ENCODE measurements around the gene ACADL. TPM values are rescaled to one million over a fixed set of nuclear protein-coding genes. Genes with fewer than 3 reads are reported as not detected.

The ACADL gene
- 0.11 to 0.24 TPM in 2 of 5 replicates, not detected in the others for total RNA-seq (2022; extraction: Qiagen RNA extraction; ENCODE audit: low read depth)

DNA sequence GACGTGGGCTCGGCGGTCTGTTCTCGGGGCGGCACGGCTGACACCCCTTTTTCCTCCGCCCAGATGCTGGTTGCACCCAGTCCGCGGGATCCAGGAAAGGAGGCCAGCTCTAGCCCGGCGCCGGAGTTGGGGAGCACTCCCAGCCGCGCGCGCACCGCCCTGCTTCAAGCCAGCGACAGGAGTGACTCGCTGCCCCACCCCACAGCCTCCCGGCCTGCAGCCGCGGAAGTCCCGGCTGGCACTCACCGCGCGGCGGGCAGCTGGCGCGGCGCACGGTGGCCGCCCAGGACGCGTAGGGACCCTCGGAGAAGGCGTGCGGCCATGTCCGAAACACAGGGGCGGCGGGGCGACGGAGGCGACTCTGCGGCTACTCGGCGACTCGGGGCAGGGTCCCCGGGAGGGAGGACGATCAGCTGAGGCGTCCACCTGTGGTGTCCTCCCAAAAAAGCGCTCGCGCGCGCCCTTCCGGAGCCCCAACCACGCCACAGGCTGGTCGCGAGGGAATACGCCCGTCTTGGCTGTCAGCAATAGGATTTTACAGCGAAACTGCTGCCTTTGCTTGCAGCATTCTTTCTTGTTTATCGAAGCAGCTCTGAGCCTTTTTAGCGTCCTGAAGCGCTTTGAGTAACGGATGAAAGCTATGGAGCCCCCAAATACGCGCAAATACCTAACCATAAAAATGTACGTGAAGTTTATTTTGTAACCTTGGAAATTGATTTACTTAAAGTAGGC lies at the start of gene ACADL:
TSS of gene ACADL (minus strand) at position 507 of the 732 bp plus-strand sequence. CDS start at position 323, 184 bp downstream.

DNA sequence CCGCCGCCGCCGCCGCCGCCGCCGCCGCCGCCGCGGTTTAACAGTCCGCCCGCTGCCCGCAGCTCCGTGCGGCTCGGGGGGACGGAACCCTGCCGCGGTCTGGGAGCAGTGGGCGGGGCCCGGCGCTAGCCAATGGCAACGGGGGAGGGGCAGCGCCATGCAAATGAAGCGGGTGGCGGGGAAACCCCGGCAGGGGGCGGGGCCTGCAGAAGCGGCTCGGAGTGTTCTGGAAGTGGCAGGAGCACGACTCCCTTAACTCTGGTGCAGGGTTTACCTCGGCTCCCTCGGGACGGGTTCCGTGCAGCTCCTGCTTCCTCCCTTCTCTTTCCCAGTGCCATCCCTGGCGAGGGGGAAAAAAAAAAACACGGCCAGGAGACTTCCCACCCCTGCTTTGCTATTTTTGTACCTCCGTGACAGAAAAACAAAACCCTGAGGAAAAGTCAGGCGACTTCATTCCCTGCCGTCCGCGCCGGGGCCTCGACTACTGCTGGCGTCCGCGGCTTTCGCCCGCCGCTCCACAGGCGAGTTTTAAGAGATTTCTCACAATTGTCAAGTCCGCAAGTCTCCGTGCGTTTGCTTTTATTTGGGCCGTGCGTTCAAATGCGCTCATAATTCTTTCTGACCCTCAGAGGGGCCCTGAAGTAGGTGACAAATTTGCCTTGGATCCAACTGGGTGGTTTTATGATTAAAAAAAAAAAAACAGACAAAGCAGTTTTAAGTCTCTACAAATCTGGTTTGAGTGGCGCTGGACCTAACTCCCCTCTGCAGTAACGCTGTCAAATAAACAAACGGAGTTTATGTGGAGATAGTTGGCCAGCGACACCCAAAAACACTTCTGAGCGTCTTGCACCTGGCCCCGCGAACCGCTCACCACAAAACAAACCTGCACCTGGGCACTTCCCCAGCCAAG lies 53.7 kb downstream of the ACADL start, which contains the start of gene KANSL1L:
TSS of gene KANSL1L (minus strand) at position 101 of the 910 bp plus-strand sequence. CDS start 16,827 bp downstream, outside the sequence.

Other genes starting within 250 kb of the ACADL start
- 59.2 to 74.0 TPM (median 66.5 TPM) in 5 replicates for gene RPE, start 222.8 kb downstream of the ACADL start, total RNA-seq (2022; extraction: Qiagen RNA extraction; ENCODE audit: low read depth)
- 0.17 to 0.90 TPM (median 0.62 TPM) in 5 replicates for gene KANSL1L, start 54.0 kb downstream of the ACADL start, total RNA-seq (2022; extraction: Qiagen RNA extraction; ENCODE audit: low read depth)
- not detected in 5 replicates for gene MYL1, start 89.7 kb upstream of the ACADL start, total RNA-seq (2022; extraction: Qiagen RNA extraction; ENCODE audit: low read depth)